GM21360 (cell line): ENCODE results near the gene LOX.

Experiments used
- ATAC-seq: cut with Tn5 transposase; IDR thresholded peaks from one replicate; pipeline ENCODE4 v1.9.1; 2021; ENCODE audit warnings: mild to moderate bottlenecking, moderate library complexity; ENCODE audit not compliant: unreplicated experiment

The LOX gene

GRCh38 chr5:122056913-122057312, 21.1 kb downstream of the LOX start:
- no peak for ATAC-seq

GRCh38 chr5:122054266-122054665, 23.8 kb downstream of the LOX start:
- ATAC-seq: no peak

GRCh38 chr5:122053181-122054109, 24.6 kb downstream of the LOX start:
- no peak for ATAC-seq

- ATAC-seq: no peak
These were observed 26.5 kb downstream of the LOX start for GRCh38 chr5:122051569-122051968.

- ATAC-seq: no peak
These were observed 27.1 kb downstream of the LOX start for GRCh38 chr5:122050959-122051358.

- no peak for ATAC-seq
These were observed 37.3 kb downstream of the LOX start for GRCh38 chr5:122040636-122041302.

GRCh38 chr5:122036326-122036725, 41.7 kb downstream of the LOX start:
- no peak for ATAC-seq

GRCh38 chr5:122035913-122036312, 42.1 kb downstream of the LOX start:
- ATAC-seq: no peak

- no peak for ATAC-seq
These were observed 46.2 kb downstream of the LOX start for GRCh38 chr5:122031836-122032235.

- ATAC-seq: no peak
These were observed 47.8 kb downstream of the LOX start for GRCh38 chr5:122030251-122030650.

- ATAC-seq: no peak
These were observed 48.2 kb downstream of the LOX start for GRCh38 chr5:122029818-122030217.

- ATAC-seq: peak; percentile 66
These were observed 55.1 kb downstream of the LOX start for GRCh38 chr5:122022966-122023365.

GRCh38 chr5:122019919-122020590, 58.0 kb downstream of the LOX start:
- ATAC-seq: no peak

- ATAC-seq: no peak
These were observed 62.6 kb downstream of the LOX start for GRCh38 chr5:122015471-122015870.

- ATAC-seq: no peak
These were observed 63.7 kb downstream of the LOX start for GRCh38 chr5:122014236-122014935.
